ENCODE data around the gene CYP2C18.
"Not testable (repeated sequence)": the region's sequence is repeated elsewhere in the genome, so short reads cannot be mapped to it uniquely, and the experiment has no call there.

The CYP2C18 gene

GRCh38 chr10:94683214-94684054 is at the start of gene CYP2C18:
TSS of gene CYP2C18 (plus strand) at chr10:94683729. CDS start at chr10:94683820, 91 bp downstream.
- TF ChIP-seq CTCF (conservative IDR thresholded peaks at IDR 0.05; ENCODE audit: low read length), result no peak
- DNase-seq (ENCODE audit: low read depth), result no peak
- no peak within 1 kb of the TSS for H3K4me3 ChIP-seq (ENCODE audit: low read length)

- not testable (repeated sequence) for DNase-seq (ENCODE audit: low read depth); H3K4me3 ChIP-seq (ENCODE audit: low read length)
Observed at GRCh38 chr10:94638097-94638496, 45.4 kb upstream of the CYP2C18 start.

- DNase-seq (ENCODE audit: low read depth), result no peak
- TF ChIP-seq CTCF (conservative IDR thresholded peaks at IDR 0.05; ENCODE audit: low read length), result no peak
- H3K4me3 ChIP-seq (ENCODE audit: low read length), result no peak overlapping the region
Observed at GRCh38 chr10:94639902-94640301, 43.6 kb upstream of the CYP2C18 start.

- DNase-seq (ENCODE audit: low read depth), result no peak
- H3K4me3 ChIP-seq (ENCODE audit: low read length), result no peak overlapping the region
- TF ChIP-seq CTCF (conservative IDR thresholded peaks at IDR 0.05; ENCODE audit: low read length), result no peak
Observed at GRCh38 chr10:94640562-94640961, 43.0 kb upstream of the CYP2C18 start.

- no peak overlapping the region for H3K4me3 ChIP-seq (ENCODE audit: low read length)
- DNase-seq (ENCODE audit: low read depth), result no peak
- no peak for TF ChIP-seq CTCF (conservative IDR thresholded peaks at IDR 0.05; ENCODE audit: low read length)
Observed at GRCh38 chr10:94641480-94641879, 42.0 kb upstream of the CYP2C18 start.

- H3K4me3 ChIP-seq (ENCODE audit: low read length), result no peak overlapping the region
- TF ChIP-seq CTCF (conservative IDR thresholded peaks at IDR 0.05; ENCODE audit: low read length), result no peak
- DNase-seq (ENCODE audit: low read depth), result no peak
Observed at GRCh38 chr10:94644352-94644751, 39.2 kb upstream of the CYP2C18 start.

- no peak for TF ChIP-seq CTCF (conservative IDR thresholded peaks at IDR 0.05; ENCODE audit: low read length)
- no peak overlapping the region for H3K4me3 ChIP-seq (ENCODE audit: low read length)
- no peak for DNase-seq (ENCODE audit: low read depth)
Observed at GRCh38 chr10:94645285-94645684, 38.2 kb upstream of the CYP2C18 start.

GRCh38 chr10:94655201-94655600 is 28.3 kb upstream of the CYP2C18 start:
- not testable (repeated sequence) for DNase-seq (ENCODE audit: low read depth); H3K4me3 ChIP-seq (ENCODE audit: low read length)

GRCh38 chr10:94663061-94663460 is 20.5 kb upstream of the CYP2C18 start:
- not testable (repeated sequence) for DNase-seq (ENCODE audit: low read depth)

More at GRCh38 chr10:94663061-94663460, 20.5 kb upstream of the CYP2C18 start:
- H3K4me3 ChIP-seq (ENCODE audit: low read length), result not testable (repeated sequence)
